ENCODE results near the gene LCE2B.

GRCh38 chr1:152728986-152729385 is 43.1 kb downstream of the LCE2B start:
- TF ChIP-seq POLR2A (IDR thresholded peaks at IDR 0.05), result no peak
- TF ChIP-seq, protein P1, sequence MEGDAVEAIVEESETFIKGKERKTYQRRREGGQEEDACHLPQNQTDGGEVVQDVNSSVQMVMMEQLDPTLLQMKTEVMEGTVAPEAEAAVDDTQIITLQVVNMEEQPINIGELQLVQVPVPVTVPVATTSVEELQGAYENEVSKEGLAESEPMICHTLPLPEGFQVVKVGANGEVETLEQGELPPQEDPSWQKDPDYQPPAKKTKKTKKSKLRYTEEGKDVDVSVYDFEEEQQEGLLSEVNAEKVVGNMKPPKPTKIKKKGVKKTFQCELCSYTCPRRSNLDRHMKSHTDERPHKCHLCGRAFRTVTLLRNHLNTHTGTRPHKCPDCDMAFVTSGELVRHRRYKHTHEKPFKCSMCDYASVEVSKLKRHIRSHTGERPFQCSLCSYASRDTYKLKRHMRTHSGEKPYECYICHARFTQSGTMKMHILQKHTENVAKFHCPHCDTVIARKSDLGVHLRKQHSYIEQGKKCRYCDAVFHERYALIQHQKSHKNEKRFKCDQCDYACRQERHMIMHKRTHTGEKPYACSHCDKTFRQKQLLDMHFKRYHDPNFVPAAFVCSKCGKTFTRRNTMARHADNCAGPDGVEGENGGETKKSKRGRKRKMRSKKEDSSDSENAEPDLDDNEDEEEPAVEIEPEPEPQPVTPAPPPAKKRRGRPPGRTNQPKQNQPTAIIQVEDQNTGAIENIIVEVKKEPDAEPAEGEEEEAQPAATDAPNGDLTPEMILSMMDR (IDR thresholded peaks at IDR 0.05), result no peak

All from thyroid gland (tissue), 4 donors.